Fibroblast of peridontal ligament (primary cell): ENCODE results near the gene CDH26.

Experiments used
- DNase-seq: peaks from one replicate; pipeline ENCODE4 v3.0.0-alpha.2; 2010; ENCODE audit errors: extremely low read depth

CDH26 gene

GRCh38 chr20:59958123-59958522, at the start of gene CDH26:
Gene CDH26 (plus strand): TSS chr20:59958423. CDS start chr20:59958727, 304 bp downstream.
- DNase-seq: no peak

- DNase-seq: no peak
Measured at GRCh38 chr20:59908855-59909254, 49.4 kb upstream of the CDH26 start.

- DNase-seq: no peak
Measured at GRCh38 chr20:59911041-59911440, 47.2 kb upstream of the CDH26 start.

GRCh38 chr20:59912609-59913008, 45.6 kb upstream of the CDH26 start:
- no peak for DNase-seq

GRCh38 chr20:59920944-59921343, 37.3 kb upstream of the CDH26 start:
- DNase-seq: peak; percentile 8

GRCh38 chr20:59923514-59923913, 34.7 kb upstream of the CDH26 start:
- DNase-seq: no peak

GRCh38 chr20:59925359-59925758, 32.9 kb upstream of the CDH26 start:
- no peak for DNase-seq

GRCh38 chr20:59925899-59926298, 32.3 kb upstream of the CDH26 start:
- DNase-seq: no peak

- DNase-seq: peak; percentile 31
Measured at GRCh38 chr20:59931511-59932312, 26.5 kb upstream of the CDH26 start.

- DNase-seq: no peak
Measured at GRCh38 chr20:59932616-59933295, 25.5 kb upstream of the CDH26 start.

GRCh38 chr20:59933296-59933848, 24.9 kb upstream of the CDH26 start, which contains the start of gene SYCP2:
Gene SYCP2 (minus strand): TSS chr20:59933637. CDS start chr20:59922413, 11,224 bp downstream.
- peak; percentile 22 for DNase-seq

- peak; percentile 54 for DNase-seq
Measured at GRCh38 chr20:59933849-59934585, 24.2 kb upstream of the CDH26 start.

GRCh38 chr20:59935457-59936185, 22.6 kb upstream of the CDH26 start:
- DNase-seq: no peak

- no peak for DNase-seq
Measured at GRCh38 chr20:59936409-59936808, 21.8 kb upstream of the CDH26 start.

- DNase-seq: no peak
Measured at GRCh38 chr20:59937150-59937549, 21.1 kb upstream of the CDH26 start.

GRCh38 chr20:59938221-59938620, 20.0 kb upstream of the CDH26 start:
- peak; percentile 28 for DNase-seq

- no peak for DNase-seq
Measured at GRCh38 chr20:59938696-59939051, 19.5 kb upstream of the CDH26 start.

GRCh38 chr20:59939052-59939878, 19.0 kb upstream of the CDH26 start:
- DNase-seq: no peak

- no peak for DNase-seq
Measured at GRCh38 chr20:59939879-59940128, 18.4 kb upstream of the CDH26 start.

- DNase-seq: peak; percentile 95
Measured at GRCh38 chr20:59940129-59940955, 17.9 kb upstream of the CDH26 start, which contains the start of the genes FAM217B and PPP1R3D. Gene FAM217B (plus strand): TSS chr20:59940389. CDS start chr20:59943944, 3,555 bp downstream. Gene PPP1R3D (minus strand): TSS chr20:59940305. CDS start chr20:59939931, 374 bp downstream.
